Activated CD8-positive, alpha-beta T cell treated with anti-CD3 and anti-CD28 coated beads for 36 hours (primary cell): Measurements from ENCODE around the gene GAL3ST2. TPM values are rescaled to one million over a fixed set of nuclear protein-coding genes. Genes with fewer than 3 reads are reported as not detected.

Experiments used
- ATAC-seq: fragments of 200-7000 bp; cut with Tn5 transposase; one replicate; pipeline ENCODE4 v1.10.0; 2021; ENCODE audit warnings: mild to moderate bottlenecking, moderate library complexity
- CTCF ChIA-PET: fragments of 350-600 bp; sonication (Branson Sonifier 250); formaldehyde crosslinking; loops from one replicate; lab custom pipeline; 2021; ENCODE audit warnings: antibody characterized with exemption; lab: Charles Lee
- POLR2A ChIA-PET: fragments of 350-600 bp; sonication (Branson Sonifier 250); formaldehyde crosslinking; loops from one replicate; lab custom pipeline; 2021; ENCODE audit warnings: antibody characterized with exemption; lab: Charles Lee
- DNase-seq: peaks from one replicate; pipeline ENCODE4 v3.0.0-alpha.2; 2020
- H3K27ac Mint-ChIP-seq: one replicate; pipeline ENCODE4 v1.8.0; 2021; ENCODE audit warnings: mild to moderate bottlenecking, mixed read lengths
- H3K27me3 Mint-ChIP-seq: one replicate; pipeline ENCODE4 v1.8.0; 2021; ENCODE audit warnings: mixed read lengths
- H3K36me3 Mint-ChIP-seq: one replicate; pipeline ENCODE4 v1.8.0; 2021; ENCODE audit warnings: low read depth, mixed read lengths
- H3K4me1 Mint-ChIP-seq: one replicate; pipeline ENCODE4 v1.8.0; 2021; ENCODE audit warnings: low read depth, mixed read lengths
- H3K4me3 Mint-ChIP-seq: one replicate; pipeline ENCODE4 v1.8.0; 2021; ENCODE audit warnings: mild to moderate bottlenecking, moderate library complexity, mixed read lengths
- H3K9me3 Mint-ChIP-seq: one replicate; pipeline ENCODE4 v1.8.0; 2021; ENCODE audit warnings: mixed read lengths
- intact Hi-C: fragments of 100-400 bp; cut with micrococcal nuclease; formaldehyde crosslinking; loops from one replicate; pipeline ENCODE4 v1.10.0; 2022
- total RNA-seq, 2 experiments: library from RNA; stranded (reverse); gene quantifications; one replicate each; pipeline ENCODE4 v1.2.3, GENCODE V29; 2021
- TF ChIP-seq, protein P1 (sequence below): fragments of 200-600 bp; IDR thresholded peaks from one replicate; pipeline ENCODE4 v1.8.0; 2022; ENCODE audit warnings: antibody characterized with exemption, mild to moderate bottlenecking

GAL3ST2 gene
- total RNA-seq, 2 experiments from 2014 or later = 0.89 to 0.95 TPM

GRCh38 chr2:241848761-241849615 is 72.4 kb downstream of the GAL3ST2 start:
- no peak for ATAC-seq
- H3K9me3 Mint-ChIP-seq = peaks cover 1% of the 10 kb centered on the region
- H3K27me3 Mint-ChIP-seq = peaks cover 2% of the 10 kb centered on the region
- peaks cover 24% of the 10 kb centered on the region for H3K4me1 Mint-ChIP-seq
- ChIA-PET POLR2A (no interaction called here), CTCF (no interaction called here)
- H3K4me3 Mint-ChIP-seq = no peak overlapping the region
- DNase-seq = no peak
- no peak overlapping the region for H3K27ac Mint-ChIP-seq
- intact Hi-C loops = no loop called here
- peaks cover 3% of the 10 kb centered on the region for H3K36me3 Mint-ChIP-seq
- TF ChIP-seq, protein P1, sequence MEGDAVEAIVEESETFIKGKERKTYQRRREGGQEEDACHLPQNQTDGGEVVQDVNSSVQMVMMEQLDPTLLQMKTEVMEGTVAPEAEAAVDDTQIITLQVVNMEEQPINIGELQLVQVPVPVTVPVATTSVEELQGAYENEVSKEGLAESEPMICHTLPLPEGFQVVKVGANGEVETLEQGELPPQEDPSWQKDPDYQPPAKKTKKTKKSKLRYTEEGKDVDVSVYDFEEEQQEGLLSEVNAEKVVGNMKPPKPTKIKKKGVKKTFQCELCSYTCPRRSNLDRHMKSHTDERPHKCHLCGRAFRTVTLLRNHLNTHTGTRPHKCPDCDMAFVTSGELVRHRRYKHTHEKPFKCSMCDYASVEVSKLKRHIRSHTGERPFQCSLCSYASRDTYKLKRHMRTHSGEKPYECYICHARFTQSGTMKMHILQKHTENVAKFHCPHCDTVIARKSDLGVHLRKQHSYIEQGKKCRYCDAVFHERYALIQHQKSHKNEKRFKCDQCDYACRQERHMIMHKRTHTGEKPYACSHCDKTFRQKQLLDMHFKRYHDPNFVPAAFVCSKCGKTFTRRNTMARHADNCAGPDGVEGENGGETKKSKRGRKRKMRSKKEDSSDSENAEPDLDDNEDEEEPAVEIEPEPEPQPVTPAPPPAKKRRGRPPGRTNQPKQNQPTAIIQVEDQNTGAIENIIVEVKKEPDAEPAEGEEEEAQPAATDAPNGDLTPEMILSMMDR = no peak

GRCh38 chr2:241849616-241850543 is 73.3 kb downstream of the GAL3ST2 start:
- Mint-ChIP-seq H3K36me3 (peaks cover 3% of the 10 kb centered on the region), H3K4me1 (peaks cover 17% of the 10 kb centered on the region), H3K27ac (no peak overlapping the region), H3K9me3 (peaks cover 1% of the 10 kb centered on the region), H3K4me3 (no peak overlapping the region), H3K27me3 (peaks cover 2% of the 10 kb centered on the region)
- ChIA-PET POLR2A (interaction anchor here (1.6 kb wide), 1 partner anchor 10 kb away, joined by 5 read pairs; no protein-coding TSS in a partner anchor), CTCF (no interaction called here)
- ATAC-seq = no peak
- TF ChIP-seq, protein P1 = no peak
- intact Hi-C loops = no loop called here
- DNase-seq = no peak

DNA sequence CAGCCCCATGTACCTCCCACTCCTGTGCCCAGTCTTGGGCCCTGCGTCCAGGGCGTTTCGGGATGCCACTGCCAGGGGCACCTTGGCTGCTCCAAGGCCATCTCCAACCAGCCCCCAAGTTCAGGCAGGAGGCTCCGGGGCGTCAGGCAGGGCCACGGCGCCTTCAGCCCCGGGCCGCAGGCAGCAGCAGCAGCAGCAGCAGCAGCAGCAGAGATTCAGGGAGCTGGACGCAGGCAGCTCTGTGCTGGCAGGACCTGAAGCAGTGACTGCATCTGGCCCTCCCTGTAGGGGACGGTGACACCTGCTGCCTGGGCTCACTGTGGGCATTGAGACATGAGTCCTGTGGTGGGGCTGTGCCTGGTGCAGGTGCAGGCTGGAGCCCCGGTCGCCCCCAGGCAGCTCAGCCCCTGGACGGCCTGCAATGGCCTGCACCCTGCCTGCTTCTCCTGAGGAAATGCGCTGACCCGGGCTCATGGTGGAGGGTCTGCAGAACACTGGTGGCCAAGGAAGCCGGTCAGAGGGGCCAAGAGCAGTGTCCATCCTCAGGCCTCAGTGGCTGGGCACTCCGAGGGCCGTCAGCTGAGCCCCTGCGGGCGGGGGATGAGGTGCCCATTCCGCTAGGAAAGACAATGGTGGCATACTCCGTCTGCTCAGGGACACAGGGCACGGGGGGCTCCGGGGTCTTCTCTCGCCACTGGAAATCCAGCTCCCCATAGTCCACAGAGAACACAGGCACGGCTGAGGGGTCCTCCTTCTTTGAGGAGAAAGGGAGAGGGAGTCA is 74.1 kb downstream of the GAL3ST2 start:
- H3K27ac Mint-ChIP-seq = no peak overlapping the region
- TF ChIP-seq, protein P1 = no peak
- H3K27me3 Mint-ChIP-seq = peaks cover 2% of the 10 kb centered on the region
- POLR2A ChIA-PET = interaction anchor here (1.6 kb wide), 1 partner anchor 9 kb away, joined by 5 read pairs; no protein-coding TSS in a partner anchor
- peaks cover 3% of the 10 kb centered on the region for H3K36me3 Mint-ChIP-seq
- H3K4me1 Mint-ChIP-seq = peaks cover 11% of the 10 kb centered on the region
- DNase-seq = no peak
- H3K9me3 Mint-ChIP-seq = peaks cover 1% of the 10 kb centered on the region
- H3K4me3 Mint-ChIP-seq = no peak overlapping the region
- CTCF ChIA-PET = no interaction called here
- intact Hi-C loops = no loop called here
- no peak for ATAC-seq

- H3K27me3 Mint-ChIP-seq = peaks cover 1% of the 10 kb centered on the region
- POLR2A ChIA-PET = no interaction called here
- H3K4me1 Mint-ChIP-seq = peaks cover 5% of the 10 kb centered on the region
- H3K9me3 Mint-ChIP-seq = no peaks in the 10 kb centered on the region
- ATAC-seq (no peak), DNase-seq (no peak)
- H3K36me3 Mint-ChIP-seq = no peaks in the 10 kb centered on the region
- H3K27ac Mint-ChIP-seq = no peak overlapping the region
- CTCF ChIA-PET = no interaction called here
- no peak overlapping the region for H3K4me3 Mint-ChIP-seq
- intact Hi-C loops = no loop called here
- TF ChIP-seq, protein P1 = no peak
These were observed 74.9 kb downstream of the GAL3ST2 start for GRCh38 chr2:241851325-241852115.
